ENCODE measurements around the gene MMAB.

The MMAB gene

DNA sequence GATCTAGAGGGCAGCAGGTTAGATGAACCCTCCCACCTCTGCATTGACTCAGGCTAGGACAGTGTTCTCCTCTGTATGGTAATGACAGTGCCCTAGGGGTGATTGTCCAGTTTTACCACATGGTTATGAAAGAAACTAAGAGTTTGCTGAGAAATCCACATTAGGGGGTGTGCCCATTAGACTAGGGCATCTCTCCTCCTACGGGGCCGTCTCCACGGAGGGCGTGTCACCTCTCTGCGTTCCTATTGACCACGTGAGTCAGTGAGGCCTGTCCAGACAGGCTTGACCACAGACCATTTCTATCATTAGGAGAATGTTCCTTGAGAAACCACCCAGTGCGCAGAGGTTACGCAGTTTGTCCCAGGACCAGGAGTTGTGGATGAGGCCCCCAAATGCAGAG is 8.6 kb upstream of the MMAB start:
- DNase-seq = no peak

DNA sequence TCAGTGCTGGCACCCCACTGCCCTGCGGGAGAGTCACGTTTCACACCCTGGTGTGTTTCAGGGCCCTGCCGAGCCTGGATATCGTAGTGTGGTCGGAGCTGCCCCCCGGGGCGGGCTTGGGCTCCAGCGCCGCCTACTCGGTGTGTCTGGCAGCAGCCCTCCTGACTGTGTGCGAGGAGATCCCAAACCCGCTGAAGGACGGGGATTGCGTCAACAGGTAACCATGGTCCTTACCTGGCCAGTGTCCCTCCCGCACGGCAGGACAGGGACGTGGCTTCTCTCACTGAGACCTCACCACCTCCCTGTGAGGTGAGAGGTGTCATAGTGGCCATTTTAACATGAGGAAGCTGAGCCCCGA is 8.0 kb upstream of the MMAB start:
- DNase-seq = no peak

DNA sequence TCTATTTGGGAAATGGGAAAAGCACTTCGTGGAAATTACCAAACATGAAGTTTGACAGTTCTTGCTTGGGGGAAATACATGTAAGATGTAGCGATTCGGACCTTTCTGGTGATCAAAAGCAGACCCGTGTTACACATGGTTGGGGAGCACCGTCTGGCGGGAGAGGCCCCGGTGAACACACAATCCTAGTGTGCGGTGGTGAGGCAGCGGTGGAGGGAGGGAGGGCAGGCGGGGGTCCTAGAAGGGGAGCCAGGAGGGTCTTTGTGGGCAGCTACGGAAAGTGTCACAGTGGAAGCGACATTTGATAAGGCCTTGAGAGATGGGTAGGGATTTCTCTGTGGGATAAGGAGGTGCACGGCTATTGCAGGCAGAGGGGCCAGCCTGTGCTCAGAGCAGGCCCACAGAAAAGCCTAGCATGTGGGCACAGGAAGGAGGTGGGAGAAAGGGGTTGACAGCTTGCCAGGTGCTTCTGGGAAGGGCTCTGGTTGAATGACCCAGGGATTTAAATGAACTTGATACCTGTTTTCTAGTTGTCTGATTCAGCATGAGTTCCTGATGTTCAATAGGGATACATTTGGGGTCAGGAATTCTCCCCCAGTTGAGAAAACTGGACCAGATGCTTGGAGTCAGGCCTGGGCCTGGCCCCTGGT is 7.5 kb upstream of the MMAB start:
- no peak for DNase-seq

DNA sequence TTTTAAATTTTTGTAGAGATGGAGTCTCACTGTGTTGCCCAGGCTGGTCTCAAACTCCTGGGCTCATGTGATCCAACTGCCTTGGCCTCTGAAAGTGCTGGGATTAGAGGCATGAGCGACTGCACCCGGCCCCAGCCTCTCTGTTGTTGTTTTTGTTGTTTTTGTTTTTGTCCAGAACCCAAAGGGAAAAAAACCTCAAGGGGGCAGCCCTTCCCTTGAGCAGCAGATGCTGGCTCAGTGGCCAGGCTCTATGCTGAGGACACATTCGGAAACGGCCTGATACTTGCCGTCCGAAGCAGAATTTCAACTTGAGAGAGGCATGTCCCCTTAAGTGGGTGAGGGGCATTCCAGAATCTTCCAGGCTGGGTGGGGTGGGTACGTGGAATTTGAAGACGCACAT is 7.0 kb upstream of the MMAB start:
- DNase-seq = no peak

DNA sequence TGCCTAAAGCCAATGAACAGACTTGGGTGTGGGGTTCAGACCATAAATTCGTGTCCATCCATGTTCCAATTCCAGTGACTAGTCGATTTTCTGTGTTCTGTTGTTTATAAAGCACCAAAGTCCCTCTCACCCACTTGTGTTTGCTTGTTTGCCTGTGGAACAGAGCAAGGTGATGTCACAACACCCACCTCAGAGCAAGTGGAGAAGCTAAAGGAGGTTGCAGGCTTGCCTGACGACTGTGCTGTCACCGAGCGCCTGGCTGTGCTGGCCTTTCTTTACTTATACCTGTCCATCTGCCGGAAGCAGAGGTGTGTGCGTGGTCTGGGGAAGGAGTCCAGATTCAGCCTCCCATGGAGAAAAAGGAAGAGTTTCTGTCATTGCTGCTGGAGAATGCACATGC is 6.3 kb upstream of the MMAB start:
- DNase-seq = no peak

DNA sequence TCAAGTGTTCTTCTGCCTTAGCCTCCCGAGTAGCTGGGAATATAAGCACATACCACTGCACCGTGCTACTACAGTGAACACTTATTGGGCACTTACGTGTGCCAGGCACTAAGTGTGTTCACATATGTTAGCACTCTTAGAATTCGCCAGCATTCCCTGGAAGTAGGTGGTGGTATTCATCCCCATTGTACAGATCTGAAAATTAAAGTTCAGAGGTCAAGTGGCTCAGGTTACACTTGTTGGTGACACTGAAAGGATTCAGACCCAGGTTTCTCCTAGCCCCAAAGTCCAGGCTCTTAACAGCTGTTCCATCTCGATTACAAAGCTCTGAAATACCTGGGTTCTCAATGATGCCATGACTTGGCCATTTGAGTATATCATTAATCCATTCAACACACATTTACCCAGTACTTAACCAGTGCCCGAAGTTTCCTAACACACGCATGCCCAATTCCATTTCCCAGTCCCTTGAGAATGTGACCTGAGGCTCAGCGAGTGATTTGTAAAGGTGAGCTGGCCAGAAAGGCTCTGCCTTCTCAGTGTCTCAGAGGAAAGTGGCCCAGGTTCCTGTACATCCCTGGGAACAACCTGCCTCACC is 5.1 kb upstream of the MMAB start:
- no peak for DNase-seq

DNA sequence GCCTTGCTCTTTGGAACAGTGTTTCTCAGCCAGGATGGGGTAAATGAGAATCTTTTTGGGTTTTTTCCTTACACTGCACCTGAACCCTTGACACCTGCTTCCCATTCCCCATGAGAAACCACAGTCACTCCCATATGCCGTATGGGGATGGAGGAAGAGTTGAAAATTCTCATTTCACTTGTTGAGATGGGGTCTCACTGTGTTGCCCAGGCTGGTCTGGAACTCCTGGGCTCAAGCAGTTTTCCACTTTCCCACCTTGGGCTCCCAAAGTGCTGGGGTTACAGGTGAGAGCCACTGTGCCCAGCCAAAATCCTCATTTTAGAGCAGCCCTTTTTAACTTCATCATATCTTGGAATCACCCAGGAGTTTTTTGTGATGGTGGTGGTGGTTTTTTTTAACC is 4.0 kb upstream of the MMAB start:
- DNase-seq = no peak

DNA sequence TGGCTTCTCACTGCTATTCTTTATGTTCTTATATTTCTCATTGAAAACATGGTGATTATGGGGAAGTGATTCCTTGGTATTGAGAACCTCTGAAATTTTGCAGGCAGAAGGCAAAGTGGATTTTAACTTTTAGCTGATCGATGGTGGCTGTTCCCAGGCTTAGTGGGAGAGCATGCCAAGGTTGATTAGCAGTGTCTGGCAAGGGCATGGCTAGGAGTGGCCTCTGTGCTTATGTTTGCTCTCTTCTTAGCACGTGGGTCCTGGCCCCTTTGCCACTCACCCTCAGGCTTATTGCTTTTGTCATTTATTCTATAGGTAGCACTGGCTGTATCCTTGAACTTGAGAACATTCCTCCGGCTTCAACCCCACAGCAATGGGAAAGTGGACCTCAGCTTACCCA is 2.4 kb upstream of the MMAB start:
- no peak for DNase-seq

DNA sequence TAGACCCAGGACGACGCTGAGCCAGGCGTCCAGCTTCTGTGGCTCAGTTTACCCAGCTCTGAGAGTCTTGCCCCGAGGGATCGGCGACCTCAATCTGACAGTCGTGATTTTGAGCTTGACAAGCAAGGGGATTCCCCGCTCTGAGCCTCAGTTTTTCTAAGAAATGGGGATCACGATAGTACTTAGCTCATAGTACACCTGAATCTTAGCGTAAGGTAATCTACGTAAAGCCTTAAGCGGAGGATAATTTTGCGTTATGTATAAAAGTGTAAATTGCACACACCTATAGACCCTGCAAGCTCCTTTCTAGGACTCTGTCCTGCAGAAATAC is 575 bp upstream of the MMAB start:
- no peak for DNase-seq

DNA sequence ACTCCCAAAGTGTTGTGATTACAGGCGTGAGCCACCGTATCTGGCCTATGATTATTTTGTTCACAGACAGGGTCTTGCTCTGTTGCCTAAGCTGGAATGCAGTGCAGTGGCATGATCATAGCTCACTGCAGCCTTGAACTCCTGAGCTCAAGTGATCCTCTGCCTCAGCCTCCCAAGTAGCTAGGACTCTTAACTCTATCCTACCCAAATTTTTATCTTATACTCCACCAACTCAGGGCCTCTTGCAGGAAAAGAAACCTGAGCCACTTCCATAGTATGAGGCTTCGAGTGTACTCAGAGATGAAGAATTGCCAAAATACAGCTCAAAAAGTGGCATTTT is 828 bp downstream of the MMAB start:
- no peak for DNase-seq

DNA sequence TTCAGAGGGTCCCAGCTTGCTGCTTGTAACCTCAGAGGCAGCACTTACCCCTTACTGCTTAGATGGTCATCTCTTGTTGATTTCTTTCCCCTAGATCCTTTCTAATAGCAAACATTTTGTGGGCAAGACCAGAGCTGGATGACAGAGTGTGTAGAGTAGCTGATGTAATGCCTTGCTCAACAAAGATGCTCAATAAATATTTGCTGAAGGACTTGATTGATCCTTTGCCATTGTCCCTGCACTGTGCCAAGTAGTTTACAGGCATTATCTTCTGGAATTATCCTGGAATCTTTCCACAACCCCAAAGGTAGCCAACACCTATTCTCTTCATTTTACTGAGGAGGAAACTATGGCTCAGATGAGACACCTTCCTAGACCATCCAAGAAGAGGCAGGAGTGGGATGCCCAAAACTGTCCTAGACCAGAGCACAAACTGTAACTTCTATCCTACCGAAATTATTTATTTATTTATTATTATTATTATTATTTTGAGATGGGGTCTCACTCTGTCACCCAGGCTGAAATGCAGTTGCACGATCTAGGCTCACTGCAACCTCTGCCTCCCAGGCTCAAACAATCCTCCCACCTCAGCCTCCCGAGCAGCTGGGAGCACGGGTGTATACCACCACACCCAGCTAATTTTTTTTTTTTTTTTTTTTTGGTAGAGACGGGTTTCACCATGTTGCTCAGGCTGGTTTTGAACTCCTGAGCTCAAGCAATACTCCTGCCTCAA is 1.4 kb downstream of the MMAB start:
- DNase-seq = no peak

DNA sequence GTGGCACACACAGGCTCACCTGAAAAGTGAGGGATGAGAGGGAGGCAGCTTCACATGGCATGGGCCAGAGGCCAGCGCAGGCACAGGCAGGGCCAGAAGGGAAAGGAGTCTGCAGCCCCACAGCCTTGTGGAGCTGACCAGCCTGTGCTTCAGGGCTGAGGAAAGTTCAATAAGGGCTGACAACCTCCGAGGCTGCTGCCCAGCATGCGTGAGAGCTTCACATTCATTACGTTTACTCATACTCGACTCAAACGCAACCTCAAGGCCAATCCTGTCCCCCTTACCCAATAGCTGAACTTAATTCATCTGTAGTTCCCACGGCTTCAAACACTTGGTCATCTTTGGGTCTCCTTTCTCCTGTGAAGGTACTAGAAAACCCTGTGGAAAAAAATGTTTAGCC is 4.8 kb downstream of the MMAB start:
- no peak for DNase-seq

DNA sequence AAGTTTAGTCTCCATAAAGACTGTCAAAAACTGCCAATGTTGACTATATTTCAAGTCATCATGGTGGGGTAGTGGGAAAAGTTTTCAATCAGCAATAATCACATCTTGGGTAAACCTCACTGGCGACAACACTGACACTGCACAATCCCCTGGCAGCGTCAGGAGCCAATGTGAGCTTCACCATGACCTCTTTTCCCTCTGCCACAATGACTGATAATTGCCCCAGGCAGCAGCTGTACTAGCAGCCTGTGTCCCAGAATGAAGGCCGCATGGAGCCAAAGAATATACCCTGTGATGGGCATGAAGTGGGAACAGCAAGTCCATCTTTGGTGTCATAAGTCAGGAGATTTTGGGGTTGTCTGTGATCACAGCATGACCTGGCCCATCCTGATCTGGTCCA is 5.3 kb downstream of the MMAB start:
- no peak for DNase-seq

DNA sequence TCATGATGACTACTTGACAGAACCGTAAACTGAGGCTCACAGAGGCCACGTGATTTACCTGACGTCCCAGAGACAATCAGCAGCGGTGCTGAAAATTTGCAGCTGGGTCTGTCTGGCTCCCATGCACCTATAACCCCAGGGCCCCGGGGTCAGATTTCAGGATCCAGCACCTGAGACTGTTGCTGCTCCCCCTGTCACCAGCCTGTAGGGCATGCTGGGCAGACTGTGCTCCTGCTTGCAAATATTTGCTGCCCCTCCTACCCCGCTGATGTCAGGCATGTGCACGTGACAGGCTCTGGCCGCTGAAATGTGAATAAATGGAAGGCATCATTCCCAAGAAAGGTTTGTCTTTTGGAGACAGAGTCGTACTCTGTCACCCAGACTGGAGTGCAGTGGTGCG is 6.0 kb downstream of the MMAB start:
- DNase-seq = no peak

DNA sequence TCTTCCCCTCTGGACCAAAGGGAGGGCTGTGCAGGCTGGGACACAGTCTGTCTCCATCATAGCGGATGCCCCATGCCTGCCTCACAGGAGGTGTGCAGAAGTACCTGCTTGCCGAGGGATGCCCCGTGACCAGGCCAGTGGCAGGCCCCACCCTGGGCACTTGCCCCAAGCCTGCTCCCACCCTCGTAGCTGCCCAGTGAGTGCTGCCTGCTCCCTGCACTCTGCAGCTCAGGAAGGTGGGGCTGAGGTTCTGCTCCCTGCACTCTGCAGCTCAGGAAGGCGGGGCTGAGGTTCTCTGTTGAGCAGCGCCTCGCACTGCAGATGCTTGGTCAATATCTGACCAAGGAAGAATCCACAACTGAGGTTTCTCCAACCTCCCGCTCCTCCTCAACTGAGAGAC is 6.9 kb downstream of the MMAB start:
- no peak for DNase-seq

DNA sequence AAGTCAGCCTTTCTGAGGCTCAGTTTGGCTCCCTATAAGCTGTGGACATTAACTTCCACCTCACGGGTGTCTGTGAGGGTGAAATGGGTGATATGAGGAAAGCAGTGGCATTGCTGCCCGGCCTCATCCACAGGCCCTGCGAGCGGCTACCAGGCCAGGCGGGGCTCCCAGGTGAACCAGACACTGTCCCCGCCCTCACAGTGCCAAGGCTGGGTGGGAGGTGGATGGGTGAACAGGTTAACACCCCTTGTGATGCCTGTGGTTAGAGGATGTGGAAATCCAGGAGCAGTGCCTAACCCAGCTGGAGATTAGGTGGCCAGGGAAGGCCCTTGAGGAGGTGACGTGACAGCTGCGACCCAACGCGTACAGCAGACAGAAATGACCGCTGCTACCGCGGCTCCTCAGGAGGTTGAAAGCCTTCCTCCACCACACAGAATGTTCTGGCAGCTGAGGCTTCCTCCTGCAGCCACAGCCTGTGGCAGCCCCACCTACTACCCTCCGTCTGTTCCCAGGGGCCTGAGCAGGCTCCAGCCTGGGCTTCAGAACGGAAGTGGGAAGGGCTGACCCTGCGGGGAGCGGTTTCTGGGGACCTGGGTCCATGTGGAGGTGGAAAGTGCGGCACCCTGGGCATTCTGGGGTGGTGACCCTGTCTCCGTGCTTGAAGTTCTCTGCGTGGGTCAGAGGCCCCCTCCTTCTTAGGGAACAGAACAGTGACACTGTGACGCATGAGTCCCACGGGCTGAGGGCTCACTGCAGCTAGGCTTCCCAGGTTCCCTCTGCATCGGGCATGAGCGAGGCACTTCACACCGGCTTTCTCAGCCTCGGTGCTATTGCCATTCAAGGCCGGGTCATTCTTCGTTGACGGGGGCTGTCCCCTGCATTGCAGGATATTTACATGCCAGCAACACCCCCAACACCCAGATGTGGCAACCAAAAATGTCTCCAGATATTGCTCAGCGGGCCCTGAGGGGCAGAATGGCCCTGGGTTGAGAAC is 9.7 kb downstream of the MMAB start:
- no peak for DNase-seq

DNA sequence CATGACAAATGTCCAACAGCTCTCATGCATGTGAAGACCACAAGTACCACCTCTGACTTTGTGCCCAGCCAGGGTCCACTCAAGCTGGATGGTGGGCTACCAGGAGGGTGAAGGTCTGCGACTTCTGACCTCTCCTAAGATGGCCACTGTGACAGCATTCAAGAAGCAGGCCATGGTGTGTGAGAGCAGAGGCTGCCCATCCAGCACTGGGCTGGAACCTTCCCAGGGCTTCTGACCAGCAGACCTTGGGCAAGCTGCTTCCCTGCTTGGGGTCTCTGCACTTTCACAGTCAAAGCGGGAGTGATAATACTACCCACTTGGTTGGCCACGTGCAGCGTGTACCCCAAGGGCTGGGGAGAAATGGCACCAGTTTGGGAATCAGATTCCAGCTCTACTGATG is 10.4 kb downstream of the MMAB start:
- DNase-seq = no peak

DNA sequence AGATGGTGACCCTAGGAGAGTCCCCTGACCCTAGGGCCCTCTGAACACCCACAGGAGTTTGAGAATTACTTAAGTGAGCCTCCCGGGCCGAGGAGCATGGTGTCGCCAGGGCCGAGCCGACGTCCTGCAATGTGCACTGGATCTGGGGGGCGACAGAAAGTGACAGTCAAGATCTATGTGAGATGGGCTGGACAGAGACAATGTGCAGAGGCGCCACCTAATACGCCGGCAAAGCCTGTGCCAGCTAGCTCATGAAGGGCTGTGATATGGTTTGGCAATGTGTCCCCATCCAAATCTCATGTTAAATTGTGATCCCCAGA is 11.6 kb downstream of the MMAB start:
- DNase-seq = no peak

DNA sequence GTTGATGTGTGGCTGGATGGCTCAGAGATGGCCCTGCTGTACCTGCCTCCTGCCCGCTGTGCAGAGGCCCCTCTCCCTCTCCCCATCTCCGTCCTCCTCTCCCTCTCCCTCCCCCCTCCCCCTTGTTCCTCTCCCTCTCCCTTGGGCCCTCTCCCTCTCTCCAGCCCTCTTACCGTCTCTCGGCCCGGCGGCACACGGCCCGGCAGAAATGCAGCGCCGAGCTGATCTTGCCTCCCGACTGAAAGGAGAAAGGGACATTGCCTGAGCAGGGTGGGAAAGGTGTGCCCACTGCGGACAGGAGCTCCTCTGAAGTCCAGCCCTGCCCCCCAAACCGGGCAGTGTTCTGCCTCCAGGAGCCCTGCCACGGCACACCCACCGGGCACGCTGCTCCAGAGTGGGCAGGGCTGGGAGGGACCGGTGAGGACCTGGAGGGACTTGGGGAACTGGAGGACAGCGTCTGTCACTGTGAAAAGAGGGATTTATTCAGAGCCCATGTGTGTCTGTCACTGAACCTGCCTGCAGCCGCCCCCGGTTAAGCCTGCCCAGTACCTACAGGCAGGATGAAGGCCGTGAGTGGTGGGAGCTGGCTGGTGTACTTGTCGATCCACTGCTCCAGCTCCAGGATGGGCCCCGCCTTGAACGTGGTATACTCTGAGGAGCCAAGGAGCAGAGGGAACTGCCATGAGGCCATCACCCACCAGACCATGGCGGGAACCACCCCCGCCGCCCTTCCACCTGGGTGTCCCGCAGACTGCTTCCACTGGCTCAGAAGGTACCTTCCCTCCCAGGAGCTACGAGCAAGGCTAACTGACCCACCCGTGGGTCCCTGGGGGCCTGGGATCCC is 12.2 kb downstream of the MMAB start:
- no peak for DNase-seq

DNA sequence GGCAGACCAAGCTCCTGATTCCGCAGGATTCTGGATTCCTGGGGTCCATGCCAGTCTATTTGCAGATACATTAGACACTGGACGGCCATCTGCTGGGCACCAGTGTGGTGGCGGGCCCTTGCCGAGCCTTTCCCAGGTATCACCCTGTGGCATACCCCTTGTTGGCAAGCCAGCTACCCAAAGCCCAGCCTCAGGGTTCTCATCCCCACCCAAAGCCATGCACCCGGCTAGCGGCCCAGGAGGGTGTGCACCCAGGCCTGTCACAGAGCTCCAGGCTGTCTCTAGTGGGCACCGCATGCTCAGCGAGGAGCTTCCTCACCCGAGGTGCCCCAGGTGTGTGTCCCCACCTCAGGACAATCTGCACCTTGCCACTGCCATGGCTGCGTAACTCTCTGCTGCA is 13.7 kb downstream of the MMAB start:
- DNase-seq = no peak

DNA sequence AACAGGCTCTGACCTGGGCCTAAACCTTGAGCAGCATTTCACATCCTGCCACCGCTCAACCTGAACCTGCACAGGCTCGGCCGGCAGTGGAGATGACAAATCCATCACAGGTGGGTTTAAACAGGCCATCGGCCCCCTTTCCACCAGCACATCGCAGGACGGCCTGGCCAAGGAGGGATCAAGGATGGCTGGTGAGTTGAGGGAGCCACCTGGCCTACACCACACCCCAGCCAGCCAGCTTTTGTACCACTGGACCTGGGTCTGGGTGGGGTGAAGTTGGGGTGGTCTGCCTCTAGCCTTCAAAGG is 14.2 kb downstream of the MMAB start:
- no peak for DNase-seq

DNA sequence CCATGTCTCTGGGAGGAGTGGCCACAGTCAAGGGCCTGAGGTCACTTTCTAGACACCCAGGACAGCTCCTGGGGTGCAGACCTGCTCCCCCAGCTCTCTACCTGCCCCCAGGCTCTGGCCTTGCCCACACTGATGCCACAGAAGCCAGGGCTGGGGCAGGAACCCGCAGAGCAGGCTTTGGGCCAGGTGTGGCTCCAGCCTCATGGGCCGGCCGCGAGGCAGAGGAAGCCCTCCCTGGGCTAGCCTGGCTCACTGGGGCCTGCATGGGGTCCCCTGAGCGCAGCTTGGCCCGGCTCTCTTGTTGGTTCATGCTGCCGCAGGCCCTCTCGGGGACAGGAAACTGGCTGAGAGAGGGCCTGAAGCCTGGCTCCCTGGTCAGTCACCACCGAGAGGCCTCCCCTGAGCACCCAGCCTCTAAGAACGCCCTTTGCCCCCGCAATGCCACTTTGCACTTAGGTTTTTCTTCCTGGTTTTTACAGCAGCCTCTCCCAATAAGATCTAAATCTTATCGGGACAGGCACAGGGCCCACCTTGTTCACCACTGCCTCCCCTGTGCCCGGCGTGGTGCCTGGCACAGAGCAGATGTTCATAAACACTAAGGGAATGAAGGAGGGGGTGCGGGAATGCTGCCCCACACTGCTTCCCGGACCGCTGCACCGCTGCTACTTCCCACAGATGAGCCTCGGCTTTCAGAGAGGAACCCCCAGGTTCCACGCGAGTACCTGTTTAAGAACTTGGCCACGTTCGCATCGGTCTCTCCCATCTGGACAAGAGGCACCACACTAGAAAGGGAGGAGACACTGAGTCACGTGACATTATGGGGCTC is 14.7 kb downstream of the MMAB start:
- no peak for DNase-seq

All from NCI-H1436 treated with DMSO at 0.1 percent for 48 hours (cell line).